GM11168 (cell line): ENCODE data around the gene OR5AS1.
"Not testable (repeated sequence)": the region's sequence is repeated elsewhere in the genome, so short reads cannot be mapped to it uniquely, and the experiment has no call there.

Experiments
- in situ Hi-C: fragments of 300-500 bp; cut with MboI; formaldehyde crosslinking; loops from one replicate; pipeline ENCODE4 v1.12.0; 2022; ENCODE audit warnings: low sequenced_read_pairs; ENCODE audit not compliant: unreplicated experiment

Gene OR5AS1

DNA sequence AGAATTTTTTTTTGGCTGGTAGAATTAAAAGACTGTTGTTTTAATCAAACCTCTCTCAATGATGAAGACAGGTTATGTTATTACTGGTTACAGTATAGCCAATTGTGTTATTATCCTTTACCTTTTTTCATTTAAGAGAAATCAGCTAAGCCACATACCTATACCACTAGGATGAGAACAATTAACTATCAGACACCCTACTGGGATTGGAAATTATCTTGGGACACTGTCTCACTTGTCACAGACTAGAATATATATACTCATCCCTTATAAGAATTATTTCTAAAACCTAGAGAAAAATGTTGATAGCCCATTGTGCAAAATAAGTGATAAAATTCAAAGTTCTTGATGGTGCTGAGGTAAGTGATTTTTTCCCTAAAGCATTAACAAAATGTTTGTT is at the start of gene OR5AS1:
Gene OR5AS1, plus strand, starts transcription at position 301 of the 400 bp plus-strand sequence. CDS start 2,765 bp downstream, outside the sequence.
- in situ Hi-C loops: no loop called here

DNA sequence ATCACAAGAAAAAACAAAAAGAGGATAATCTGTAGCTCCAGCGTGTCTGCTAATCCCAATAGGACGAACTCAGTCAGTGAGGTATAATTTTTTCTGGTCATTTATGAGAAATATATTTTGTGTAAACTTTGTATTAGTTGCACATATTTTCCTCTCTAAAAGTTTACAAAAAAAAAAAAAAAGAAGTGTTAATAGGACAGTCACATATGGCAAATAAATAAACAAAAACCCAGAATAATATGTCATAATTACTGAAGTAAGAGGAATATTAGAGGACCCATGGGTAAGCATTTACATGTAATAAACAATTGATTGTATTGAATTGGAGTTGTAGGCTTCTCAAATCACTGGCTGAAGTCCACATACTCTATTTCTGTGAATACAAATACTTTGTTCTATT is 32.9 kb upstream of the OR5AS1 start, which contains the start of gene OR5F1:
Gene OR5F1, minus strand, starts transcription at position 101 of the 400 bp plus-strand sequence. Its CDS starts 0 bp downstream, at position 101.
- in situ Hi-C loops: no loop called here

DNA sequence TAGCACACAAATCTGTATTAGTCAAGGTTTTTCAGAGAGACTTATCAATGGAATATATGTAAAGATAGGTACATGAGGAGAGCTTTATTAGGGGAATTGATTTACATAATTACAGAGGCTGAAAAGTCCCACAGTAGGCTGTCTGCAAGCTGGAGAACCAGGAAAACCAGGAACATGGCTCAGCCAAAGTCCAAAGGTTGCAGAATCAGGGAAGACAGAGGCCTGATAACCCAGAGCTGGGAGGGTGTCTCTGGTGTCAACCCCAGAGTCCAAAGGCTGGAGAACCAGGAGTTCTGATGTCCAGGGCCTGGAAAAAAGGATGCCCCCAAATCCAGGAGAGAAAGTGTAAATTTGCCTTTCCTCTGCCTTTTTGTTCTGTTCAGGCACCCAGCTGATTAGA is 16.7 kb upstream of the OR5AS1 start:
- in situ Hi-C loops: no loop called here

DNA sequence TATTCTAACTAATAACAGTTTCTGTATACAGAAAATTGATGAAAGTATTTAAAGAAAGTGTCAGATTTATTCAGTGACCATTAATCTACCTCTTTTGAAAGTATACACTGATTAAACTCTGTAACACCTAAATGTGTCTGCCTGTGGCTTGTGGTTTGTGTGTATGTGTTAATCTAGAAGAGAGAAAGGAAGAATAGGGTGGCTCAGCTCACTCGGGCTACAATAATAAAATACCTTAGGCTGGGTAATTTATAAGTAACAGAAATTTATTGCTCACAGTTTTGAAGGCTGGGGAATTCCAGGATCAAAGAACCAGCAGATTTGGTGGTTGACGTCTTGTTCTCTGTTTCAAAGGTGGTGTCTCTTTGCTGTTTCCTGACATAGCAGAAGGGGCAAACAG is 13.6 kb upstream of the OR5AS1 start:
- in situ Hi-C loops: no loop called here

DNA sequence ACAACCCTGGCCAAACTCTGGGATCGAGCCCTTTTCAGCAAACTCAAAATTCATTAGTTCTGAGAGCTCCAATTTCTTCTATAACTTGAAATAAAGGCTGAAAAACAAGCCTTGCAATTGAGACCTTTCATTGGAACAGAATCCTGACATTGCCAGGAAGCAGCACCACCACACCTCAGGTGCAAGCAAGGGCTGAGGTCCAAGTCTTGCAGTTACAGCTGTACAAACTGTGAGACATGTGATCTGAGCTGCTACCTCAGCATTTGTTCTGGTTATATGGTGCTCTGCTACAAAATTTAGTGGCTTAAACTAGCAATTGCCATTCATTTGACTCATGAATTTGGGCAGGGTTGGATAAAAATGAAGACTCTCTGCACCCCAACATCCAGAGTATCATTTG is 18.1 kb downstream of the OR5AS1 start:
- in situ Hi-C loops: no loop called here

DNA sequence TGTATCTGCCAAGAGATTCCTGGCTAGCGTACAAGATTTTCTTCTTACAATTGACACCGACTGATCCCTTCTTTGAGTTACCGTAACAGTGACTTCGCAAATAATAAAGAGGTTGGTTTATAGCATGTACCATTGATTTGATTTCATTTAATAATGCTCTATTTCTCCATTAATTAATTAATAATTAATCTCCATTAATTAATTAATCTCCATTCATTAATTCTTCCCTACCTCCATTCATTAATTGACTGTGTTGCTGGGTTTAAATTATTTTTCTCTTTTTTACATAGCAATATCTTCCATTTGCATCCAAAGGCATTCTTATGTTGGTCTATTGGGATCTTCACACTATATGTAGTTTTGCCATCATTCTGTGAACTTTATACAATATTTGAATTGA is 21.0 kb downstream of the OR5AS1 start:
- in situ Hi-C loops: no loop called here

DNA sequence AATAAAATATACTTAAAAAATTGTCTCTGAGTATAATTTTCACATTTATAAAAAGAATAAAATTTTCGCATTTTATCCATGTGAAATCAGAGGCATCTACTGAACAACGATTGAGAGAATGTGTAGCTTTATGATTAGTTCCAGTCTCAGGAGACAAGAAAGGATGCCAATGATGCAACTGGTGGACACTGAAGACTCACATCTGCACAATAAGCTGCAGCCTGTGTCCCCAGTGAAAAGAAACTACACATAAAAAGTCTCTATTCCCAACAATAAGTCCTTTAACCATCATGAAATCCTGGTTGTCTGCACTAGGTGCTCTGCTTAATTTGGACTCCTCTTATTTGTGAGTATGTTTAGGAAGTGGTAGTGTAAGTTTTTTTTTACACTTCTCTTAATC is 22.0 kb downstream of the OR5AS1 start:
- in situ Hi-C loops: no loop called here

DNA sequence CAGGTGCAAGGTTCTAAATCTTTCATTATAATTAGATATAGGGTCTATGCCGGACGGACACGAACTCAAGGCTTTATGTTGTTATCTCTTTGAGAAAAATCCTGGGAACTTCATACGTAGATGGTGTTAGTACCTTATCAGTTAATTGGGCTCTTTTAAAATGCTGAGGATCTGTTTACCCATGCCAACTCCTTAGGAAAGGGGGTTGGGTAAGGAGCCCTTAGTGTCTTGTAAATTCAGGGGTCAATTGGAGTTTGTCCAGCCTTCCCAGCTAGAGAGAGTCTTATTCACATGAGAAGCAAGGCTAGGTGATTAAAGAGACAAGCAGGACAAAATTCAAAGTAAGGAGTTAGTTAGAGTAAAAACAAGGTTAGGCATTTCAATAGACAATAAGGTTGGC is 28.9 kb downstream of the OR5AS1 start:
- in situ Hi-C loops: not testable (repeated sequence)

DNA sequence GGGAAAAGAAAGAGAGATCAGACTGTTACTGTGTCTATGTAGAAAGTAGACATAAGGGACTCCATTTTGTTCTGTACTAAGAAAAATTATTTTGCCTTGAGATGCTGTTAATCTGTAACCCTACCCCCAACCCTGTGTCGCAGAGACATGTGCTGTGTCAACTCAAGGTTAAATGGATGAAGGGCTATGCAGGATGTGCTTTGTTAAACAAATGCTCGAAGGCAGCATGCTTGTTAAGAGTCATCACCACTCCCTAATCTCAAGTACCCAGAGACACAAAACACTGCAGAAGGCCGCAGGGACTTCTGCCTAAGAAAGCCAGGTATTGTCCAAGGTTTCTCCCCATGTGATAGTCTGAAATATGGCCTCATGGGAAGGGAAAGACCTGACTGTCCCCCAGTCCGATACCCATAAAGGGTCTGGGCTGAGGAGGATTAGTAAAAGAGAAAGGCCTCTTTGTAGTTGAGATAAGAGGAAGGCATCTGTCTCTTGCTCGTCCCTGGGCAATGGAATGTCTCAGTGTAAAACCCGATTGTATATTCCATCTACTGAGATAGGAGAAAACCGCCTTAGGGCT is 30.3 kb downstream of the OR5AS1 start:
- in situ Hi-C loops: not testable (repeated sequence)

DNA sequence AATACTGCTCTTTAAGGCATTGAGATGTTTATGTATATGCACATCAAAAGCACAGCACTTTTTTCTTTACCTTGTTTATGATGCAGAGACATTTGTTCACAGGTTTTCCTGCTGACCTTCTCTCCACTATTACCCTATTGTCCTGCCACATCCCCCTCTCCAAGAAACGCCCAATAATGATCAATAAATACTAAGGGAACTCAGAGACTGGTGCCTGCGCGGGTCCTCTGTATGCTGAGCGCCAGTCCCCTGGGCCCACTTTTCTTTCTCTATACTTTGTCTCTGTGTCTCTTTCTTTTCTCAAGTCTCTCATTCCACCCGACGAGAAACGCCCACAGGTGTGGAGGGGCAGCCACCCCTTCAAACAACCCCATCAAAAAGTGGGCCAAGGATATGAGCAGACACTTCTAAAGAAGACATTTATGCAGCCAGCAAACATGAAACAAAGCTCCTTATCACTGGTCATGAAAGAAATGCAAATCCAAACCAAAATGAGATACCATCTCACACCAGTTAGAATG is 30.9 kb downstream of the OR5AS1 start:
- in situ Hi-C loops: not testable (repeated sequence)

DNA sequence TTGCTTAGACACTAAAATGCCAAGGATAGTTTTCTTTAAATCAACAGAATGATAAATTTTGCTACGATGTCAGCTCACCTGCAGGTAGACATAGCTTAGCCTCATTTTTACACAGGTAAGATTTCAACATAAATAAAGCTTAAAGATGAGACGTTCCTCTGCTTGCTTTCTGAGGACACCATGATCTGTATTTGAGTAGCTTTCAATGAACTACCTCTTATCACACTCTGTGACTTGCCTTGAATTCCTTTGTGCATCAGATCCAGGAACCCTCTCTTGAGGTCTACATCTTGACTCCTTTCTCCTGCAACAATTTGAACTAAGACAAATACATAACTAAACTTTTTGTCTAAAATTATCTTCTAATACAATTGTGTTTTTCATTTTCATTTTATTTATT is 39.5 kb downstream of the OR5AS1 start:
- in situ Hi-C loops: no loop called here
